RCC 7860 (cell line): ENCODE results near the gene MYO1D.
A peak's percentile ranks its signal among the peaks of the same experiment; 100 is the strongest.

Source experiments
- DNase-seq: peaks from one replicate; pipeline ENCODE4 v3.0.0-alpha.2; 2015; ENCODE audit warnings: low spot score
- FAIRE-seq: peaks from 2 replicates; lab custom pipeline; 2012; peaks lifted over from hg19 to GRCh38; lab: Jason Lieb, UNC

Gene MYO1D

DNA sequence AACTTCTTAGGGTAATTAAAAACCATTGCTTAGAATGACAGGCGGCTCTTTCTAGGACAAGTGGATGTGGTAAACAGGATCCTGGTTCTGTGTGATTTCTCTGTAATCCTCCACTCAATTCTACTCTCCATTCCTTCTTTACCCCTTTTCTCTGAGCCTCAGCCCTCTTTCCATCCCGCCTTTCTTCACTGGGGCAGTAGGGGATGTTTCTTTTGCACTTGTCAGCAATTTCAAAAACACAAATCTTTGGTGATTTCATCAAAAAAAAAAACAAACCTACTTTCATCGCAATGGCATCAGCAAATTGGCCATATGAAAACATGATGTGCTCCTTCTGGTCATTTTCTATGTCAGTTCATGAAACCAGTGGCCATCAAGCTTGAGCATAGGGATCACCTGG, 285.5 kb downstream of the MYO1D start:
- no peak for DNase-seq
- no peak for FAIRE-seq

DNA sequence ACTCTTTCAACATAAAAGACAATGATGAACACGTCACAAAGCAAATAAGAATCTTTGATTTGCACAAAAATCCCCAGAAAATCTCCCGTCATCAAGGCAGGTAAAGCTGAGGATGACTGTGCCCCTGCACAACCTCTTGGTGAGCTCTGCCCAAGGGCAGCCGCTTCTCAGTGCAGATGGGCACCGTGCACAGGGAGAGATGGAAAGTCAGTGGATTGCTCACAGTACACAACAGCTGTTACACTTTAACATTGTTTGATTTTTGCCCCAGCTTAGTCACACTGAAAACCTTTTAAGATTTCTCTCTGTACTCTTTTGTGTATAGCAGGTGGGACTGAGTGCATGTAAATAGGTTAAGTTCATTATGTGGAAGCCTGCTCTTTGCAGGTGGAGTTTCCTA, 285.9 kb downstream of the MYO1D start:
- FAIRE-seq (no peak), DNase-seq (no peak)

DNA sequence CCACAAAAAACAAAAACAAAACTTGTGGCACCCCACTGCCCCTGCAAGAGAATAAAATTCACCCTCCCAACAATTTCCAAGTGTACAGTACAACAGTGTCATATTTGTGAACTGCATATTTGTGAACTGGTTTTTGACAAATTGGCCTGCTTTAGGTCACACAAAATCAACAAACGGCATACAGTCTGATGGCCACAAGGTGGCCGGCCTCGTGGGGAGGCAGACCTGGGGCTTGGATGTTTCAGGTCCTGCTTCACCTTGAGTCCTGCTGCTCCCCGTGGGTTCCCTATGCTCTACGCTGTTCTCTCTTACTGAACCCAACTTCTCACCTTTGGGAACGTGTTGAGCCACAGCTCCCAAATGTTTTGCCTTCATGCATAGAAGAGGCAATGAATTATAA, 287.9 kb downstream of the MYO1D start:
- FAIRE-seq (no peak), DNase-seq (no peak)

DNA sequence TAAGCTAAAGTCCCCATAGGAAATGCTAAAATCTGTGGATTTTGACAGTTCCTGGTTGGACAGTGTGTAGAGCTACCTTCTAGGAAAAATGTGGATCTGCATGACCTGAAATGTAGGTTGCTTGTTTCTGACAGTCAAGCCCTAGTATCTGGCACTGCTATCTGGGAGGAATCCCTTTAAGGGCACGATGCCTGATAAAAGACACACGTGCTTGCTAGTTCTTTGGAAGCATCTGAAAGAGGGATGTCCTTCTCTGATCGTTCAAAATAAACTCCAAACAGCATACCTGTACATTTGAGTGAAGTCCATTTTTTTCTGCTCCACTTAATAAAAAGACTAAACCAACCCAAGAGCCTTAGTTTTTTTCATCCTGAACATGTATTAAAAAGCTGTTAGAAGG, 288.8 kb downstream of the MYO1D start:
- FAIRE-seq (no peak), DNase-seq (no peak)

DNA sequence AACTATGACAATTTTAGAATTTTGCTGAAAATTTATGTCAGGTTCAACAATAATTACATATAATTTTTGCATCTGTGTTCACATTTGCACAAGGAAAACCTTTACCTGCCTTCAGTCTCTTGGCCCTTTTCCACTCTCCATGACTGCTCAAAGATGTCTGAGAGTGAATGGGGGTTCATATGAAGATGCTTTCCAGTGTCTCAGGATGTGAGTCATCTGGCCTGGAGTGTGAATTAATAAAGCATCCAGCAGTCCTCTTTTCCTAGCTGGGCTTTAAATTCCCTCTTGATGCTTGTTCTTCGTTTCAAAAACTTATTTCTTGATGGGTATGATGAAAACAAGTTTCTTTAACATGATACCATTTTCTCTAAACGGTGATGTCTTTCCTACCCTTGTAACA, 290.3 kb downstream of the MYO1D start:
- FAIRE-seq (no peak), DNase-seq (no peak)

DNA sequence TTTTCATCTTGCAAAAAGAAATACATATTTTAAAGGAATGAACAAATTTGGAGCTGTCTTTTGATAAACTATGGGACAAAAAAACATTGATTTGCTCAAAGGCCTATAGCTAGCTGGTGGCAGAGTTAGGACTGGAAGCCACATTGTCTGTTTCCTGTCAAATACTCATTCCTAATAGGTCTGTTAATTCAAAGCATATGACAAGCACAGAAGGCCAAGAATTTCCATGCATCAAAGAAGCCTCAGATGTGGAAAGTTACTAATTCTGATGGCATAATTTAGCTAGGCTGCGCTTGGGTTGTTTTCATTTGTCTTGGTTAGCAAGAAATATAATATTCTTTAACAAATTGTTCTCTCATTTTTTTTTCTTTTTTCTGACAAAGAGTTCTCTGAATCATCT, 292.1 kb downstream of the MYO1D start:
- no peak for FAIRE-seq
- no peak for DNase-seq

DNA sequence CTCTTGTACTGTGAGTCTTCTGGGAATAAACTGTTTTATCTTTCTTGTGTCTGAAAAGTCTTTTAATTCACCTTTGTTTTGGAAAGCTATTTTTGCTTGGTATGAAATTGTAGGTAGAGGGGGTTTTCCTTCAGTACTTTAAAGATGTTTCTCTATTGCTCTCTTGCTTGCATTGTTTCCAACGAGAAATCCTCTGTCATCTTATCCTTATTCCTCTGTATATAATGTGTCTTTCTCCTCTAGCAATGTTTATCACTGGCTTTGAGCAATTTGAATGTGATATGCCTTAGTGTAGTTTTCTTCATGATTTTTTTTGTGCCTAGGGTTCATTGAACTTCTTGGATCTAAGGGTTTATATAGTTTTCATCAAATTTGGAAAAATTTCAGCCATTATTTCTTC, 293.9 kb downstream of the MYO1D start:
- DNase-seq (no peak), FAIRE-seq (no peak)

DNA sequence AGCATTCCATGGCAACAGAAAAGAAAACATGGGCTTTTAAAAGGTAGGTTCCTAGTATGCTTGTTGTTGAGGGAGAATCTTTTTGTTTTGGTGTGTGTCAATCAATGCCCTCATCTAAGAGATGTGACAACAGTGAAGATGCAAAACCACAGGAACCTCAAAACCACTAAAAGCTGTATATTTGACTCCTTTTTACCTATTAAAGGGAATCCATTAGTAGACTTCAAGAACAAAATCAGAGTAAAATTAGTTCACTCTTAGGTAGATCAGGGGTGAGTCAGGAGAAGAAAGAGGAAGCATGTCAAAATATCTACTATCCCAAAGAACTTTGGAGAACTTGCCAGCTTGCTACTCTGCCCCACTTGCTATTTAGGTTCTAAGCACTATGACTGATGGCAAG, 301.1 kb downstream of the MYO1D start:
- DNase-seq (no peak), FAIRE-seq (no peak)

DNA sequence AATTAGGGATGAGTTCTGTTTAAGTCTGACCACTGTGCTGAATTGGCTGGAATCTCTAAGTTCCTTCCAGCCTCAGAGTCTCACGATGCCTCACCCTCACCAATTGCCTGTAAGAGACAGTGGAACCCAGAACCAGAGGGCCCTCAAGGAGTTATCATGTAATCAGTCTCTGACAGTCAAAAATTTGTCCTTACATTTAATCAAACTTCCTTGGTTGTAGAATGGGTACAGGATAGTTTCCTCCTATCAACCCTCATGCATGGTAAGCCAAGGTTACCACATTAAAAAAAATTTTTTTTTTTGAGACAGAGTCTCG, 306.9 kb downstream of the MYO1D start:
- FAIRE-seq (no peak), DNase-seq (no peak)

DNA sequence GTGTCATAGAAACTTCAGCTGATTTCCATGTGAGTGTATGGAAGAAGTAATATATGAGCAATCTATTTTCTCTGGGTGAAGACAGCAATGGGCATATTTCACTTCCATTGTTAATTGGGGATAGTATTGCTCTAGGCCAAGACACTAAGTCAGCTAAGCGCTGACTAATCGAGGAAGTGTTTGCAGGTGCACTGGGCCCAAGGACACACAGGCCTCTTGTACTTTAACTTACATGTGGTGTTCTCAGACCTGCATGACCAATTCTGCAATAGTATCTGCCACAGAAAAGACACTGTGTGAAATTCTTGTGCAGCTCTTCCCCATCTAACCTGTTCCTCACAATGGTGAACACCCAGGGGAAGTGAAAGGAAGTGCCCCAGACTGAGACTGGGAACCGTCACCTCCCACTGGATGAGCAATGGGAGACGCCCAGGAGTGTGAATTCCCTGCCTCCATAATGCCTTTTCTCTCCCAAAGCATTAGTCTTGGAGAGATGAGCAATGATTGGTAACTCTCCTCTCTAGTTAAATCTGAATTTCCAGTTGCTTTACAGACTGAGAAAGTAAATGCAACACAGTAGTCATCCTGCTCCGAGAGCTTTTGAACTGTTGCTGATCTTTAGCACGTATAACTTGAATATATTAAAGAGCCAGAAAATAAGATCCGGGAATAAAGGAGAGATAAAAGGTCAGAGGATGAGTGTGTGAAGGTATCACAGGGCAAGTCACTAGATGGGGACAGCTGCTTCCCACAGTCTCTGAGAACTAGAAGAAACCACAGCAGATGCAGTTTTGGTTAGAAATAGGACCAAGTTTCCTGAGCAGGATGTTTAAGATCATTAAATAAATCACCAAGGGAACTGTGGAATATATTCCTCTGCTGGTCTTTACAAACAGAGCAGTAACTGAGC, 307.5 kb downstream of the MYO1D start:
- FAIRE-seq (no peak), DNase-seq (peak; percentile 16)

DNA sequence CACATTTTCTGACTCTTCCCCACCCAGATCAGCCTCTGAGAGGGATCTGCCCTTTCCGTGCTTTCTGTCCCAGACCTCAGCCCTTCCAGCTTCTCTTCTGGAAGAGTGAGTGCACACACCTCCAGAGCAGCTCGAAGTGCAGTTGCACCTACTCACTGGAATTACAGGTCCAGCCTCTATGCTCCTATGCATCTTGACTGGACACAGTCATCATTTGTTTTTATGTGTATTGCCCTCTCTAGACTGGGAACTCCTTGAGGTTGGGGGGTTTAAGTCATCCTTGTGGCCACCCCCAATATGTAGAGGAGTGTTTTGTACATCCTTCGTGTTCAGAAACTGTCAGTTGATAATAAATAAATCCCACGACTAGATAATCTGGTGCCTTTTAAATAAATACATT, 308.2 kb downstream of the MYO1D start:
- FAIRE-seq, result no peak
- no peak for DNase-seq

DNA sequence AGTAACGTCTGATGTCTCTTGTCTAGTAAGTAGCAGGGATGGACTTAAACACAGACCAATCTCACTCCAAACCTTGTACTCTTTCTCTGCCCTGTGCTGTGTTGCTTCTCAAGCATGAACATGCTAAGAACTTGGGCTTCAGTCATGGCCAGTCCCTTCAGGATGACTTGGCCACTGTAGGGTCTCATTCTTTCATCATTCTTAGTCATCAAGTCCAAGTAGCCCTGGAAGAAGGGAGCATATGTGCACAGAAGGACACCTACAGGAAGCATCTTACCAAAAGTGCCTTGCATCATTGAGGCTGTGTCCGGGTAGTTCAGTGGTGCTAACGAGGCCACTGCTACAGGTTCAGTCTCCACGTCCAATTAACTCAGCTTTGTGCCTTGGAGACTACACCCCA, 309.4 kb downstream of the MYO1D start:
- DNase-seq, result no peak
- FAIRE-seq, result no peak

DNA sequence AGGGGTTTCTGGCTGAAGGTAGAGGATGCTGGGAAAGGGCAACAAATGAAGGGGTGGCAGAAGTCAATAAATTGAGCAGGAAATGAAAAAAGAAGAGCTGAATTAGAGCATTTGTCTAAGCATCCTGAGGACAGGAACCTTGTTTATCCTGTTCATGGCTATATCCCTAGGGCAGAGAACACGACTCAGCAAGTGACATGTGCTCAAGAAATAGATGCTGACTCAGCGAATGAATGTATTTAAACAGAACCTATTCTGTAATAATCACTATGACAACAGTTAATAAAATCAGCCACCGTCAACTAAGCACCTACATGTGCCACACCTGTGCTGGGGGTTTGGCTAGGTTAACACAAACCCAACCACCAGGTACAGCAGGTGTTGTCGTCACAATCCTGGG, 309.8 kb downstream of the MYO1D start:
- DNase-seq (no peak), FAIRE-seq (no peak)

DNA sequence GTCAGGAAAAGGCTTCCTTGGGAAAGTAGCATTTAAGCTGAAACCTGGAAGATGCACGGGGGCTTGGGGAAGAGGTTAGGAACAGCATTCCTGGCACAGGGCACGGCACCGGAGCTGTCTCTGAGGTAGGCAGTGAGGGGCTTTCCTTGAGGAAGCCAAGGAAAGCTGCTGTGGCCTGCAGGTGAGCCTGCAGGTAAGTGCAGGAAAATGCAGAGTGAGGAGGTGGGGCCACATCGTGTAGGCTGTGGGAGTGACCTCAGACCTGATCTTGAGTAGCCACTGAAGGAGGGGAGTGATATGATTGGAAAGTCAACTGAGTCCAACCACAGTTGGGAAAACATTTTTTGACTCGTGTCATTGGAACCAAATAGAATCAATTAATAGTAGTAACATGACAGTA, 310.6 kb downstream of the MYO1D start:
- FAIRE-seq, result no peak
- no peak for DNase-seq

DNA sequence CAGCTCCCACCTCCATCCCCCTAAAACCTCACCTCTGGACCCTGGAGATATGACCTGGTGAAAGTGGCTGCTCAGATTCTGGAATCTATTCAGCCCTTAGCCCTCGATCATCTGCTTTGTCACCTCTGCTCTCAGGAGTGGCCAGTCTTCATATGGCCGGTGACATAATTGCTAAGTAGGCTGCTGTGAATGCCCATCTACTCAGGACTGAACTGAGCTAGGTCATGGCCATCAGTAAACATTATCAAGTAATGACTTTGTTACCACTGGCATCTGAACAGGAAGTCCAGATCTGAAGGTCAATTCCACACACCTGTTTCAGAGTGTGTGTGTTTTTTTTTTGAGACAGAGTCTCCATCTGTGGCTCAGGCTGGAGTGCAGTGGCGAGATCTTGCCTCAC, 311.5 kb downstream of the MYO1D start:
- FAIRE-seq (no peak), DNase-seq (no peak)

DNA sequence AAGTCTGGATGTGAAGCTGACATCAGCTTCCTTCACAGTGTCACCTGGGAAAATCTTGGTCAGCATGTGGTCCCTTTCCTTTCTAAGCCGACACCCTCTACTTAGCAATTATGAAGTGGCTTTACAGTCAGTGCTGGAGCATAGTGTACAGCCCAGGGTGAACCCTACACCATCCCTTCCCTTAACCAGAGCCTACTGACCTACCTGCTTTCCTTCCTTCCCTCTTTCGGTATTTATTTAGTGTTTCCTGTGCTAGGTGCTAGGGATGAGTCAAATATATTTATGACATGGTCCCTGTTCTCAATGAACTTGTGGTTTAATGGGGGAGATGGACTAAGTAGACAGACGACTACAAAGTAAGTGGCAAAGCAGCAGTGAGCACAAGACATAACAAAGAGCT, 312.6 kb downstream of the MYO1D start:
- no peak for FAIRE-seq
- DNase-seq, result no peak

DNA sequence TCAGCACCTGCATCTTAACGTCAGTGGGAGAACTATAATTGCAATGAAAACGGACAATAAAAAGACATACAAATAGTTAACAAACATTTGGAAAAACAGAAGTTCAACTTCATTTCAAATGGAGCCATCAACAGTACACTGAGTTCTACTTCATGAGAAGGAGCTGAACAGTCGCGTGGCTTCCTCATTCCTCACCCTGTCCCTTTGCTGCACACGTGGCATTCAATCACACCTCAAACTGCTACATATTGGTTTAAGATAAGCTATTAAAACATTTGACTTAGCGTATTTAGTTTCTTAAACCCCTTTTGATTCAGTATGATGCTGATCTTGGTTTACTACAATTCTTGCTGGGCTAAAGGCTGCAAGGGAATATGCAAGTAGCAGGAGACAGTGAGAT, 313.3 kb downstream of the MYO1D start:
- DNase-seq, result no peak

DNA sequence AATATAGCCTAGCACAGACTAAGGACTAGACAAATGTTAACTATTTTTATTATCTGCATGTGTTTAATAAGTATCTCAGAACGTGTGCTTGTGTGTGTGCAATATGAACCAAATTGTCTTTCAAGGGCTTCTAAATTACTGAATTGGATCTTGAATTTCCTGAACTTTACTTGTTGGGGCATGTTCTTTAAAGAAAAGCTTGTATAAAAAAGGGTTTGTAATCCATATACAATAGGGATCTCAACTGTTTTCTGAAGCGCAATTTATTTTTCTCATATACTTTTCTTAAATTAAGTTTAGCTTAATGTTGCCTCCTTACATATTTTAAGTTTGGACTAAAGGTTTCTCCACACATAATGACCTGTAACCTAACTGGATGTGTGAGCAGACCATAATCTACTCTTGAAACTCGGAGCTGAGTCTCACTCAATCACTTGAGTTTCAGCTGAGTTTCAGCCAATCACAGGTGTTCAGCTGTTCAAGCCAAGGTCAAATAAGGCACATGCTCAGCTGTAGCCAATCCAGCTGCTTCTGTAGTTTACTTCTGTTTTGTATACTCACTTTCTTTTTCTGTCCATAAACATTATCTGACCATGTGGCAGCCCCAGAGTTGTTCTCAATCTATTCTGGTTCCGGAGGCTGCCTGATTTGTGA, 317.8 kb downstream of the MYO1D start:
- DNase-seq (no peak), FAIRE-seq (no peak)

More for the DNA sequence above, 313.3 kb downstream of the MYO1D start:
- FAIRE-seq, result no peak

DNA sequence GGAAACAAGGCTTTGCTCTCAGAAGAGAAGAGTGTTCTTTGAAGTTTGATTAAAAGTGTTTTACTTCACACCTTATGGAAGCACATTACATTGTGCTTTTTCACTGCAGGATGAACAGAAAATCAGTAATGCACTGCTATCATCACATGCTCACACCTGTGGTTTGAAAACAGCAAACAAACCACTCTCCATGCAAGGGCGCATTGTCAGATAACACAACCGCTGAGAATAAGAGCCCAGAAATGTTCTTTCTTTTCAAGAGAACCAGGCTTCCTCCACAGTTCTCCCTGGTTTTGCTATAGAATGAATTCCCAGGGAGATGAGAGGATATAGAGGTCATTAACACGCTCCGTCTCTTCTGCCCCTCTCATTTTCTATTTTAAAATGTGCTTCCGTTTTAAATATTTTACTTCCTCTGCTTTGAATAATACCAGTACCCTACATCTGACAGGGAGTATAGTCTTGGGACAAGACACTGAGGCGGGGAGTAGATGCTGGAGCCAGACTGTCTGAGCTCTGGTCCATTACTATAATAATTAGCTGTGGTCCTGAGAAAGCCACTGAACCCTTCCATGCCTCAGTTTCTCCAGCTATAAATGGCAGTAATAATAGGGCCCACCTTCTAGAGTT, 318.5 kb downstream of the MYO1D start:
- DNase-seq (no peak), FAIRE-seq (no peak)

DNA sequence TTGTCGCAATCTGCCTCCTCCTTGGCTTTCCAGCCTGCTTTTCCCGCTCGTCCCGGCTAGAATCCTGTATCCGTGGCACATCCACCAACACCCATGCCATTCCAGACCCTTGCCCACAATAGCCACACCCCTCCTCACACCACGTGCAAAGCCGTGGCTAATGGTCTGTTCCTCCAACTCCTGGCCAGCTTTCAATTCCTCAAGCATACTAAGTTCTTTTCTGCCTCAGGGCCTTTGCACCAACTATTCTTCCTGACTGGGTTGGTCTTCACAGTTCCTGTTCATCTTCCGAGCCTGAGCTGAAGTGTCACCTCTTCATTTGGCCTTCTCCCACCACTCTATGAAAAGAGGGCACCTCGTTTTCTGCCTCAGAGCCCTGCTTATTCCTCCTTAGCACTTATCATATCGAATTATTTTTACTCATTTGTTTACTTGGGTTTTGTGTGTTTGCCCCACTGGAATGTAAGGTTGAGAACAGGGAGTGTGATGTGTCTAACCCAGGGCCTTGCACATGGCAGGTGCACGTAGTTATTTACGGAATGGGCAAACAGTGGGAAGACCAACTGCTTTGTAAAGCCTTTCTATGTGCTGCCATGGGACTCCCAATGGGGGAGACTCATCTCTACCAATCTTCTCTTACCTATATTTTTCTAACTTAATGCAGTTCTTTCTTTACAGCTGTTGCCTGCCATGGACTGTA, 321.2 kb downstream of the MYO1D start:
- no peak for FAIRE-seq
- no peak for DNase-seq

DNA sequence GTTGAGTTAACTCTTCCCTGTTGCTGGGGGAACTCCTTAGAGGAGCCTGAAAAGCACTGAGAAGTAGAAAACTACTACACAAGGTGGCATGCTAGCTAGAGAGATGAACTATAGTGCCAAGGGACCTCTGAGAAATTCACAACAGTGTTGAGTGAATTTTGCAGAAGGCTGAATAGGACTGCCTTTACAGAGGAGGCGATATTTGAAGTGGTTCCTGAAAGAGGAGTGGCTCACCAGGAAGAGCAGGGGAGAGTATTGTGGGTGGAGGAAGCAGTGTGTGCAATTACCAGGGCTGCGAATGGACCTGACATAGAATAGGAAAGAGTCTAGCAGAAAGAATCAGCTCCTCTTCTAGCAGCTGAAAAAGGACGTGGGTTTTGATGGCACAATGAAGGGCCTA, 323.8 kb downstream of the MYO1D start:
- FAIRE-seq, result no peak
- no peak for DNase-seq

DNA sequence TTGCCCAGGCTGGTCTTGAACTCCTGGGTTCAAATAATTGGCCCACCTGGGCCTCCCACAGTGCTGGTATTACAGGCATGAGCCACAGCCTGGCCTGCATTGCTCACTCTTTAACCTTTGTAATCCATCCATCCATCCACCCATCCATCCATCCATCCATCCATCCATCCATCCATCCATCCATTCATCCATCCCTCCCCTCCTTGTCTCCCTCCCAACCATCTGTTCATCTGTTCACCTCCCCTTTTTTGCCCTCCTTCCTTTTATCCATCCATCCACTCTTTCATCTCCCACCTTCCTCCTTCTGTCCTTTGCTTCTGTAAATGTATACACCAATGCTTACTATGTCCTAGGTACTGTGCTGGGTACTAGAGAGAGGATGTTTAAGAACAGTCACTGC, 324.6 kb downstream of the MYO1D start:
- DNase-seq (no peak), FAIRE-seq (no peak)
